GM23338 (cell line): ENCODE data around the gene CELF2. TPM values are rescaled to one million over a fixed set of nuclear protein-coding genes. Genes with fewer than 3 reads are reported as not detected.

ENCODE experiments used
- ATAC-seq: fragments of 200-7000 bp; cut with Tn5 transposase; 3 replicates; pipeline ENCODE4 v1.9.1; 2020
- DNase-seq: peaks from one replicate; pipeline ENCODE4 v3.0.0-alpha.2; 2015; ENCODE audit warnings: low spot score
- H2AFZ ChIP-seq: fragments of 200-600 bp; sonication (generic); 2 replicates; pipeline ENCODE4 v1.8.0; 2016; ENCODE audit warnings: antibody characterized with exemption, mild to moderate bottlenecking, moderate library complexity
- H3F3A ChIP-seq: fragments of 200-600 bp; sonication (generic); replicated peaks from 2 replicates; pipeline ENCODE4 v1.8.0; 2017; ENCODE audit warnings: antibody characterized with exemption, mixed run types, low read depth
- H3K27ac ChIP-seq: fragments of 200-600 bp; sonication (generic); 2 replicates; pipeline ENCODE4 v1.6.1; 2016; ENCODE audit warnings: low read depth
- H3K27me3 ChIP-seq: fragments of 200-600 bp; sonication (generic); 2 replicates; pipeline ENCODE4 v1.8.0; 2016; ENCODE audit warnings: mild to moderate bottlenecking, mixed run types, moderate library complexity; ENCODE audit not compliant: insufficient read depth
- H3K36me3 ChIP-seq: fragments of 200-600 bp; sonication (generic); 2 replicates; pipeline ENCODE4 v1.8.0; 2016; ENCODE audit warnings: mild to moderate bottlenecking; ENCODE audit not compliant: insufficient read depth
- H3K4me1 ChIP-seq: fragments of 200-600 bp; sonication (generic); 2 replicates; pipeline ENCODE4 v1.8.0; 2016; ENCODE audit warnings: mild to moderate bottlenecking, moderate library complexity; ENCODE audit not compliant: insufficient read depth
- H3K4me2 ChIP-seq: fragments of 200-600 bp; sonication (generic); 2 replicates; pipeline ENCODE4 v1.7.1; 2017; ENCODE audit warnings: mixed run types
- H3K4me3 ChIP-seq: fragments of 200-600 bp; sonication (generic); 2 replicates; pipeline ENCODE4 v1.6.1; 2016; ENCODE audit warnings: mixed run types
- H3K79me2 ChIP-seq: fragments of 200-600 bp; sonication (generic); replicated peaks from 2 replicates; pipeline ENCODE4 v1.8.0; 2017; ENCODE audit warnings: mild to moderate bottlenecking; ENCODE audit not compliant: insufficient read depth
- H3K9me2 ChIP-seq: fragments of 200-600 bp; sonication (generic); 2 replicates; pipeline ENCODE4 v1.8.0; 2017; ENCODE audit not compliant: insufficient read depth
- H4K20me1 ChIP-seq: fragments of 200-600 bp; sonication (generic); replicated peaks from 2 replicates; pipeline ENCODE4 v1.8.0; 2017; ENCODE audit warnings: mild to moderate bottlenecking; ENCODE audit not compliant: insufficient read depth
- H3K27ac Mint-ChIP-seq: 2 replicates; pipeline ENCODE4 v1.8.0; 2020; ENCODE audit warnings: inconsistent platforms, mild to moderate bottlenecking, moderate library complexity, mixed read lengths
- H3K27me3 Mint-ChIP-seq: 3 replicates; pipeline ENCODE4 v1.8.0; 2022; ENCODE audit warnings: low read depth, mild to moderate bottlenecking, moderate library complexity, mixed read lengths, inconsistent platforms; ENCODE audit not compliant: insufficient read depth, poor library complexity
- H3K36me3 Mint-ChIP-seq: 3 replicates; pipeline ENCODE4 v1.8.0; 2021; ENCODE audit warnings: low read depth, mild to moderate bottlenecking, inconsistent platforms, moderate library complexity, mixed read lengths
- H3K4me1 Mint-ChIP-seq: 3 replicates; pipeline ENCODE4 v1.8.0; 2020; ENCODE audit warnings: mild to moderate bottlenecking, inconsistent platforms, mixed read lengths
- H3K4me3 Mint-ChIP-seq: 3 replicates; pipeline ENCODE4 v1.8.0; 2021; ENCODE audit warnings: moderate library complexity, mild to moderate bottlenecking, inconsistent platforms, mixed read lengths
- H3K9me3 Mint-ChIP-seq: 3 replicates; pipeline ENCODE4 v1.8.0; 2020; ENCODE audit warnings: moderate library complexity, mild to moderate bottlenecking, inconsistent platforms, mixed read lengths
- CREB1 ChIP-seq: fragments of 250-450 bp; sonication (Bioruptor Pico); IDR thresholded peaks from 2 replicates; pipeline ENCODE4 v1.5.0; 2020; ENCODE audit warnings: low read depth, mild to moderate bottlenecking, moderate library complexity
- ETS1 ChIP-seq: IDR thresholded peaks from 2 replicates; pipeline ENCODE4 v1.6.1; 2016; ENCODE audit warnings: antibody characterized with exemption
- EZH2 ChIP-seq: fragments of 200-600 bp; sonication (generic); IDR thresholded peaks from one replicate; pipeline ENCODE4 v1.8.0; 2017; ENCODE audit warnings: antibody characterized with exemption, mild to moderate bottlenecking, low read depth; ENCODE audit not compliant: unreplicated experiment
- EZH2phosphoT487 ChIP-seq: fragments of 200-600 bp; sonication (generic); IDR thresholded peaks from one replicate; pipeline ENCODE4 v1.8.1; 2018; ENCODE audit warnings: antibody characterized with exemption; ENCODE audit not compliant: unreplicated experiment
- JUNB ChIP-seq: IDR thresholded peaks from one replicate; pipeline ENCODE4 v1.6.1; 2016; ENCODE audit warnings: antibody characterized with exemption; ENCODE audit not compliant: unreplicated experiment
- NANOG ChIP-seq: IDR thresholded peaks from 2 replicates; pipeline ENCODE4 v1.6.1; 2016; ENCODE audit warnings: antibody characterized with exemption, borderline replicate concordance
- POLR2AphosphoS5 ChIP-seq: IDR thresholded peaks from 2 replicates; pipeline ENCODE4 v1.6.1; 2016; ENCODE audit warnings: antibody characterized with exemption, low read depth
- ZNF114 ChIP-seq: fragments of 250-450 bp; sonication (Bioruptor Pico); IDR thresholded peaks from 2 replicates; pipeline ENCODE4 v1.5.0; 2020; ENCODE audit warnings: mild to moderate bottlenecking, moderate library complexity
- ZNF331 ChIP-seq: fragments of 250-450 bp; sonication (Bioruptor Pico); IDR thresholded peaks from 2 replicates; pipeline ENCODE4 v1.5.0; 2020; ENCODE audit warnings: low read depth, mild to moderate bottlenecking, moderate library complexity
- polyA plus RNA-seq: library from polyadenylated mRNA; unstranded; fragments of >200 nt; fragmentation: Nextera tagmentation; extraction: Ambion mirVana; gene quantifications from 2 replicates; pipeline ENCODE4 v1.2.1, GENCODE V29; 2016
- total RNA-seq: library from RNA; depleted of rRNA; stranded (reverse); fragments of >200 nt; shearing (Covaris generic); gene quantifications from 2 replicates; pipeline ENCODE4 v1.2.3, GENCODE V29; 2014
- TF ChIP-seq, protein P1 (sequence below): IDR thresholded peaks from one replicate; pipeline ENCODE4 v1.6.1; 2018; ENCODE audit warnings: antibody characterized with exemption; ENCODE audit not compliant: unreplicated experiment
- TF ChIP-seq, protein P2 (sequence below), 2 experiments: fragments of 200-600 bp in 1 of 2; sonication (generic) in 1 of 2; conservative IDR thresholded peaks; 2 replicates each; pipeline versions ENCODE4 v1.5.1 to v1.6.1; 2016 to 2017; ENCODE audit warnings: antibody characterized with exemption in 2 of 2, low read depth in 2 of 2, mild to moderate bottlenecking in 2 of 2, moderate library complexity in 1 of 2

The CELF2 gene
- total and polyA plus RNA-seq, 2 experiments from 2014 or later: 18.1 to 22.5 TPM

- Histone ChIP-seq H3K79me2 (peaks cover 10% of the 10 kb centered on the region), H2AFZ (no peak overlapping the region), H4K20me1 (no peaks in the 10 kb centered on the region), H3K9me2 (peaks cover 9% of the 10 kb centered on the region; the same call in 1 of the 2 replicates), H3K27me3 (no peaks in the 10 kb centered on the region), H3K4me3 (no peak overlapping the region), H3F3A (no peaks in the 10 kb centered on the region), H3K4me1 (peaks cover 13% of the 10 kb centered on the region; the same call in 1 of the 2 replicates), H3K27ac (no peak overlapping the region), H3K36me3 (no peaks in the 10 kb centered on the region), H3K4me2 (no peak overlapping the region)
- DNase-seq (no peak), ATAC-seq (no peak)
- Mint-ChIP-seq H3K36me3 (no peaks in the 10 kb centered on the region), H3K4me3 (no peak overlapping the region), H3K27ac (no peak overlapping the region), H3K27me3 (no peaks in the 10 kb centered on the region), H3K4me1 (peaks cover 11% of the 10 kb centered on the region; the same call in 2 of the 3 replicates), H3K9me3 (no peaks in the 10 kb centered on the region)
- no peak for TF ChIP-seq ETS1
- TF ChIP-seq ZNF331 (CRISPR knock-in tag): no peak
- TF ChIP-seq NANOG: no peak
- TF ChIP-seq POLR2AphosphoS5: no peak
- TF ChIP-seq, protein P1, sequence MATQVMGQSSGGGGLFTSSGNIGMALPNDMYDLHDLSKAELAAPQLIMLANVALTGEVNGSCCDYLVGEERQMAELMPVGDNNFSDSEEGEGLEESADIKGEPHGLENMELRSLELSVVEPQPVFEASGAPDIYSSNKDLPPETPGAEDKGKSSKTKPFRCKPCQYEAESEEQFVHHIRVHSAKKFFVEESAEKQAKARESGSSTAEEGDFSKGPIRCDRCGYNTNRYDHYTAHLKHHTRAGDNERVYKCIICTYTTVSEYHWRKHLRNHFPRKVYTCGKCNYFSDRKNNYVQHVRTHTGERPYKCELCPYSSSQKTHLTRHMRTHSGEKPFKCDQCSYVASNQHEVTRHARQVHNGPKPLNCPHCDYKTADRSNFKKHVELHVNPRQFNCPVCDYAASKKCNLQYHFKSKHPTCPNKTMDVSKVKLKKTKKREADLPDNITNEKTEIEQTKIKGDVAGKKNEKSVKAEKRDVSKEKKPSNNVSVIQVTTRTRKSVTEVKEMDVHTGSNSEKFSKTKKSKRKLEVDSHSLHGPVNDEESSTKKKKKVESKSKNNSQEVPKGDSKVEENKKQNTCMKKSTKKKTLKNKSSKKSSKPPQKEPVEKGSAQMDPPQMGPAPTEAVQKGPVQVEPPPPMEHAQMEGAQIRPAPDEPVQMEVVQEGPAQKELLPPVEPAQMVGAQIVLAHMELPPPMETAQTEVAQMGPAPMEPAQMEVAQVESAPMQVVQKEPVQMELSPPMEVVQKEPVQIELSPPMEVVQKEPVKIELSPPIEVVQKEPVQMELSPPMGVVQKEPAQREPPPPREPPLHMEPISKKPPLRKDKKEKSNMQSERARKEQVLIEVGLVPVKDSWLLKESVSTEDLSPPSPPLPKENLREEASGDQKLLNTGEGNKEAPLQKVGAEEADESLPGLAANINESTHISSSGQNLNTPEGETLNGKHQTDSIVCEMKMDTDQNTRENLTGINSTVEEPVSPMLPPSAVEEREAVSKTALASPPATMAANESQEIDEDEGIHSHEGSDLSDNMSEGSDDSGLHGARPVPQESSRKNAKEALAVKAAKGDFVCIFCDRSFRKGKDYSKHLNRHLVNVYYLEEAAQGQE: no peak
- TF ChIP-seq EZH2: no peak
- TF ChIP-seq, protein P2, sequence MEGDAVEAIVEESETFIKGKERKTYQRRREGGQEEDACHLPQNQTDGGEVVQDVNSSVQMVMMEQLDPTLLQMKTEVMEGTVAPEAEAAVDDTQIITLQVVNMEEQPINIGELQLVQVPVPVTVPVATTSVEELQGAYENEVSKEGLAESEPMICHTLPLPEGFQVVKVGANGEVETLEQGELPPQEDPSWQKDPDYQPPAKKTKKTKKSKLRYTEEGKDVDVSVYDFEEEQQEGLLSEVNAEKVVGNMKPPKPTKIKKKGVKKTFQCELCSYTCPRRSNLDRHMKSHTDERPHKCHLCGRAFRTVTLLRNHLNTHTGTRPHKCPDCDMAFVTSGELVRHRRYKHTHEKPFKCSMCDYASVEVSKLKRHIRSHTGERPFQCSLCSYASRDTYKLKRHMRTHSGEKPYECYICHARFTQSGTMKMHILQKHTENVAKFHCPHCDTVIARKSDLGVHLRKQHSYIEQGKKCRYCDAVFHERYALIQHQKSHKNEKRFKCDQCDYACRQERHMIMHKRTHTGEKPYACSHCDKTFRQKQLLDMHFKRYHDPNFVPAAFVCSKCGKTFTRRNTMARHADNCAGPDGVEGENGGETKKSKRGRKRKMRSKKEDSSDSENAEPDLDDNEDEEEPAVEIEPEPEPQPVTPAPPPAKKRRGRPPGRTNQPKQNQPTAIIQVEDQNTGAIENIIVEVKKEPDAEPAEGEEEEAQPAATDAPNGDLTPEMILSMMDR (conservative IDR thresholded peaks at IDR 0.05; ENCODE audit: low read depth in 2 of 2): no peak
- TF ChIP-seq JUNB: no peak
- no peak for TF ChIP-seq EZH2phosphoT487
Observed at GRCh38 chr10:11173042-11173441, 155.4 kb downstream of the CELF2 start.

DNA sequence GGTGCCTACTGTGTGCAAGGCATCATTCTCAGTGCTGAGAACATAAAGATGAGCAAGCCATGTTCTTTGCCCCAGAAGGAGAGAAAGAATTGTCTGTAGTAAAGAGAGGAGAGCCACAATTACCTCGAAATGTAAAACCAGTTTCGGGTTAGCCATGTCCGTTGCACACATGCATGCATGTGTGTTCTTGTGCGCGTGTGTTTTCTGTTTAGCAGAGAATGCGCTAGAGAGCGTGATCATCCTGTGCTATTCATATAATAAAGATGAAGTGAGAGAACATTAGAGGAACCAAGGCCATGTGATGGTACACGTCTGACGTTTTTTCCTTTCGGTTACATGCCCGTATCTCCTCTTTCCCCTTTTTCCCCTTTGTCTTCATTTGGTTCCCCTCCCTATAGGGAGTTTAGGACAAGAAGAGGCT is 158.2 kb downstream of the CELF2 start:
- H3K4me1 Mint-ChIP-seq: peaks cover 4% of the 10 kb centered on the region; the same call in 1 of the 3 replicates
- H3K4me3 ChIP-seq: no peak overlapping the region
- H4K20me1 ChIP-seq: no peaks in the 10 kb centered on the region
- peaks cover 6% of the 10 kb centered on the region for H3K79me2 ChIP-seq
- no peaks in the 10 kb centered on the region for H3K9me3 Mint-ChIP-seq
- H3K4me2 ChIP-seq: no peak overlapping the region
- no peaks in the 10 kb centered on the region for H3K9me2 ChIP-seq
- H3K27ac ChIP-seq: no peak overlapping the region
- H3K36me3 Mint-ChIP-seq: no peaks in the 10 kb centered on the region
- ATAC-seq (no peak), DNase-seq (no peak)
- H2AFZ ChIP-seq: no peak overlapping the region
- H3K27me3 Mint-ChIP-seq: peaks cover 2% of the 10 kb centered on the region
- H3K4me1 ChIP-seq: peaks cover 8% of the 10 kb centered on the region
- H3K27me3 ChIP-seq: no peaks in the 10 kb centered on the region
- H3K36me3 ChIP-seq: no peaks in the 10 kb centered on the region
- no peaks in the 10 kb centered on the region for H3F3A ChIP-seq
- no peak overlapping the region for H3K27ac Mint-ChIP-seq
- H3K4me3 Mint-ChIP-seq: no peak overlapping the region
- TF ChIP-seq, protein P2 (conservative IDR thresholded peaks at IDR 0.05; ENCODE audit: low read depth in 2 of 2): no peak
- no peak for TF ChIP-seq EZH2
- no peak for TF ChIP-seq EZH2phosphoT487
- TF ChIP-seq CREB1: no peak
- no peak for TF ChIP-seq JUNB
- no peak for TF ChIP-seq ZNF114 (CRISPR knock-in tag)
- TF ChIP-seq ETS1: no peak
- no peak for TF ChIP-seq ZNF331 (CRISPR knock-in tag)
